Sigmoid colon (tissue), 4 donors: ENCODE data around the gene CUX1.

Experiments
- EP300 ChIP-seq, 4 donors: sonication (generic); formaldehyde crosslinking; IDR thresholded peaks; one replicate each; pipeline ENCODE4 v1.6.1; 2017; ENCODE audit warnings: antibody characterized with exemption in 4 of 4
- POLR2A ChIP-seq, 2 donors: fragments of 450-650 bp; IDR thresholded peaks; one replicate each; pipeline ENCODE4 v1.6.1; 2016; ENCODE audit warnings: antibody characterized with exemption in 2 of 2, mild to moderate bottlenecking in 2 of 2, moderate library complexity in 2 of 2
- POLR2AphosphoS5 ChIP-seq, 4 donors: sonication (generic); formaldehyde crosslinking; IDR thresholded peaks; one replicate each; pipeline ENCODE4 v1.6.1; 2017; ENCODE audit warnings: antibody characterized with exemption in 4 of 4
- TF ChIP-seq, protein P1 (sequence below), 4 experiments: fragments of 450-650 bp in 3 of 4; fragments of 200-600 bp in 1 of 4; IDR thresholded peaks; one replicate each; pipeline ENCODE4 v1.5.1; 2016 to 2019; ENCODE audit warnings: antibody characterized with exemption in 4 of 4, mild to moderate bottlenecking in 3 of 4, moderate library complexity in 2 of 4

DNA sequence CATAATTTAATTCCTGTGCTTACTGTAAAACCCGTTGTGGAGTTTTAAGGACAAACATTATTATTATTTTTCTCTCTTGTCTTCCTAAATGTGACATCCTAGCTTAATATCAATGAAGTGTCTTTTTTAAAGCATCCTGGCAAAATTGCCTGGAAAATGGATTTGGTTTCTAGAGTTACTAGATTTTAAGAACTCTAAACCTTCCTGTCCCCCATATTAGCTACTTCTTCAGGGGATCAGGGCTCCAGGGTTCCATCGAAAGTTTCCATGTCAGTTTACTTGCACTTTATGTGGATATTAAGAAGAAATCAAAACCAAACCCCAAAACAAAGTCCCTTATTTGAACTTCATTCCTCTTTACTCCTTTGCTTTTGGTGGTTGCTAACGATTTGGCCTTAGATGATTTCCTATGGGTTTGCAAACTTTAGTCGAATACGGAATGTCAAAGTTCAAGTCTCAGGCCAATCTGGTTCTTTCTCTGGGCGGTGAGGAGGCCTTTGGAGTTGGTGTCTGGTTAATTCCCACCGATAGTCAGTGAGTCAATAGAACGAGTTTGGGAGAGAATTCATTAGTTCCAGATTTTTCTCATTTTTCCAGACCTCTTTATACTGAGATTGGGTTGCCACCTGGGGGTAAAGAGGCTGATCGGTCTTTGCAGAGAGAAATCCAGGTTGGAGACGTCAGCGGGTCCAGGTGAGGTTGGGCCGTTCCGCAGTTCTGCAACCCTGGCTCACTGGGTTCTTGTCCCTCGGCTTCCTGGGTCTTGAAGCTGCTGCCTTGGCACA lies 1.1 kb downstream of the CUX1 start:
- TF ChIP-seq, protein P1, sequence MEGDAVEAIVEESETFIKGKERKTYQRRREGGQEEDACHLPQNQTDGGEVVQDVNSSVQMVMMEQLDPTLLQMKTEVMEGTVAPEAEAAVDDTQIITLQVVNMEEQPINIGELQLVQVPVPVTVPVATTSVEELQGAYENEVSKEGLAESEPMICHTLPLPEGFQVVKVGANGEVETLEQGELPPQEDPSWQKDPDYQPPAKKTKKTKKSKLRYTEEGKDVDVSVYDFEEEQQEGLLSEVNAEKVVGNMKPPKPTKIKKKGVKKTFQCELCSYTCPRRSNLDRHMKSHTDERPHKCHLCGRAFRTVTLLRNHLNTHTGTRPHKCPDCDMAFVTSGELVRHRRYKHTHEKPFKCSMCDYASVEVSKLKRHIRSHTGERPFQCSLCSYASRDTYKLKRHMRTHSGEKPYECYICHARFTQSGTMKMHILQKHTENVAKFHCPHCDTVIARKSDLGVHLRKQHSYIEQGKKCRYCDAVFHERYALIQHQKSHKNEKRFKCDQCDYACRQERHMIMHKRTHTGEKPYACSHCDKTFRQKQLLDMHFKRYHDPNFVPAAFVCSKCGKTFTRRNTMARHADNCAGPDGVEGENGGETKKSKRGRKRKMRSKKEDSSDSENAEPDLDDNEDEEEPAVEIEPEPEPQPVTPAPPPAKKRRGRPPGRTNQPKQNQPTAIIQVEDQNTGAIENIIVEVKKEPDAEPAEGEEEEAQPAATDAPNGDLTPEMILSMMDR (IDR thresholded peaks at IDR 0.05) = no peak
- TF ChIP-seq POLR2AphosphoS5 (IDR thresholded peaks at IDR 0.05) = no peak
- no peak for TF ChIP-seq POLR2A (IDR thresholded peaks at IDR 0.05)
- TF ChIP-seq EP300 (IDR thresholded peaks at IDR 0.05) = no peak
